Measurements from ENCODE around the gene PDF. TPM values are rescaled to one million over a fixed set of nuclear protein-coding genes. Genes with fewer than 3 reads are reported as not detected.
"Not testable (repeated sequence)": the region's sequence is repeated elsewhere in the genome, so short reads cannot be mapped to it uniquely, and the experiment has no call there.

PDF gene
- total RNA-seq, 1 donor from 2014 or later = 13.0 TPM

DNA sequence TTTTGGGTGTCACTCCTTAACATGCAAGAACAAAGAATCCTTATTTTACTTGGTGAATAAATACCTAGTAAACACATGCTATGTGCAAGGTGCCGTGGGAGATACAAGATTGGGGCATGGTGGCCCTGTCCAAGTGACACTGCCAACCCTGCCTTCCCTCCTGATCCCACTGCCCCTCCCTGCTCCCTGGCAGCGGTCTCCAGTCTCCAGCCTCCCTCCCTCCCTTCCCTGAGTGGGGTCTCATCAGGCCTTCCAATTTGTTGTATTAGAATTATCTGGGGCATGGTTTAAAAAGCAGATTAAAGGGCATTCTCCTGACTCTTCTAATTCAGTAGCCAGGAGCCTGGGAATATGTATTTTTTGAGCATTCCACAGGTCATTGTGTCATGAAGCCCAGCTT lies 33.7 kb upstream of the PDF start:
- no peaks in the 10 kb centered on the region for H3K9me3 Mint-ChIP-seq (ENCODE audit: low read depth)
- no peaks in the 10 kb centered on the region for H3K27me3 Mint-ChIP-seq
- H3K27ac Mint-ChIP-seq = no peak overlapping the region
- DNase-seq (ENCODE audit: low spot score, unreplicated experiment) = no peak
- H3K4me1 Mint-ChIP-seq (ENCODE audit: low read depth) = no peaks in the 10 kb centered on the region
- peaks cover 22% of the 10 kb centered on the region for H3K36me3 Mint-ChIP-seq (ENCODE audit: insufficient read depth)
- H3K4me3 Mint-ChIP-seq (ENCODE audit: low read depth) = no peak overlapping the region
- TF ChIP-seq, protein P1, sequence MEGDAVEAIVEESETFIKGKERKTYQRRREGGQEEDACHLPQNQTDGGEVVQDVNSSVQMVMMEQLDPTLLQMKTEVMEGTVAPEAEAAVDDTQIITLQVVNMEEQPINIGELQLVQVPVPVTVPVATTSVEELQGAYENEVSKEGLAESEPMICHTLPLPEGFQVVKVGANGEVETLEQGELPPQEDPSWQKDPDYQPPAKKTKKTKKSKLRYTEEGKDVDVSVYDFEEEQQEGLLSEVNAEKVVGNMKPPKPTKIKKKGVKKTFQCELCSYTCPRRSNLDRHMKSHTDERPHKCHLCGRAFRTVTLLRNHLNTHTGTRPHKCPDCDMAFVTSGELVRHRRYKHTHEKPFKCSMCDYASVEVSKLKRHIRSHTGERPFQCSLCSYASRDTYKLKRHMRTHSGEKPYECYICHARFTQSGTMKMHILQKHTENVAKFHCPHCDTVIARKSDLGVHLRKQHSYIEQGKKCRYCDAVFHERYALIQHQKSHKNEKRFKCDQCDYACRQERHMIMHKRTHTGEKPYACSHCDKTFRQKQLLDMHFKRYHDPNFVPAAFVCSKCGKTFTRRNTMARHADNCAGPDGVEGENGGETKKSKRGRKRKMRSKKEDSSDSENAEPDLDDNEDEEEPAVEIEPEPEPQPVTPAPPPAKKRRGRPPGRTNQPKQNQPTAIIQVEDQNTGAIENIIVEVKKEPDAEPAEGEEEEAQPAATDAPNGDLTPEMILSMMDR (IDR thresholded peaks at IDR 0.05; ENCODE audit: unreplicated experiment) = no peak

DNA sequence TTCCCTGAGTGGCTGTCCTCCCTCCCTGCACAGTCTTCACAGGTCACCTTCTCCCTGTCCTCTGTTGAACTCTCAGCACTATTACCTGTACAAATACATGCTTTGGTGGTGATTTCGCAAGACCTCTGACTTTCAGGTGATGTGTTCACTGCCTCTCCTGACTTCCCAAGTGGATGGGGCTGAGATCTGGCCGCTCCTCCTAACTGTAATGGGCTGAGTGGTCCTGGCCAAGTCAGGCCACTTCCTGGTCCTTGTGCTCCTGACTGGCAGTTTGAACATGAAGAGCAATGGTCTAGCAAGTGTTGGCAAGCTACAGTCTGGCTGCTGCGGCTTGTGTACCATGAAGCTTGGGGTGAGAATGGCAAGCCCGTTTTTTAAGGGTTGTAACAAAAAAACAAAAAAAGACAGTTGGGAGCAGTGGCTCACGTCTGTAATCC lies 32.9 kb upstream of the PDF start:
- no peak for DNase-seq (ENCODE audit: low spot score, unreplicated experiment)
- H3K4me3 Mint-ChIP-seq (ENCODE audit: low read depth) = no peak overlapping the region
- no peaks in the 10 kb centered on the region for H3K9me3 Mint-ChIP-seq (ENCODE audit: low read depth)
- TF ChIP-seq, protein P1 (IDR thresholded peaks at IDR 0.05; ENCODE audit: unreplicated experiment) = no peak
- H3K27me3 Mint-ChIP-seq = no peaks in the 10 kb centered on the region
- no peak overlapping the region for H3K27ac Mint-ChIP-seq
- H3K36me3 Mint-ChIP-seq (ENCODE audit: insufficient read depth) = peaks cover 20% of the 10 kb centered on the region
- no peaks in the 10 kb centered on the region for H3K4me1 Mint-ChIP-seq (ENCODE audit: low read depth)

DNA sequence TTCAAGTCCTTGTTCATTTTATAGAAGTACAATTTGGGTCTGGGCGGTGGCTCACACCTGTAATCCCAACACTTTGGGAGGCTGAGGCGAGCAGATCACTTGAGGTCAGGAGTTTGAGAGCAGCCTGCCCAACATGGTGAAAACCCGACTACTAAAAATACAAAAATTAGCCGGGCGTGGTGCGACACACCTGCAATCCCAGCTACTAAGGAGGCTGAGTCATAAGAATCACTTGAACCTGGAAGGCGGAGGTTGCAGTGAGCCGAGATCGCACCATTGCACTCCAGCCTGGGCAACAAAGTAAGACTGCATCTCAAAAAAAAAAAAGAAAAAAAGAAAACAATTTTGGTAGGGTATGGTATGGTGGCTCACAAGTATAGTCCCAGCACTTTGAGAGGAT lies 29.7 kb upstream of the PDF start:
- H3K9me3 Mint-ChIP-seq (ENCODE audit: low read depth); H3K27me3 Mint-ChIP-seq: not testable (repeated sequence)

DNA sequence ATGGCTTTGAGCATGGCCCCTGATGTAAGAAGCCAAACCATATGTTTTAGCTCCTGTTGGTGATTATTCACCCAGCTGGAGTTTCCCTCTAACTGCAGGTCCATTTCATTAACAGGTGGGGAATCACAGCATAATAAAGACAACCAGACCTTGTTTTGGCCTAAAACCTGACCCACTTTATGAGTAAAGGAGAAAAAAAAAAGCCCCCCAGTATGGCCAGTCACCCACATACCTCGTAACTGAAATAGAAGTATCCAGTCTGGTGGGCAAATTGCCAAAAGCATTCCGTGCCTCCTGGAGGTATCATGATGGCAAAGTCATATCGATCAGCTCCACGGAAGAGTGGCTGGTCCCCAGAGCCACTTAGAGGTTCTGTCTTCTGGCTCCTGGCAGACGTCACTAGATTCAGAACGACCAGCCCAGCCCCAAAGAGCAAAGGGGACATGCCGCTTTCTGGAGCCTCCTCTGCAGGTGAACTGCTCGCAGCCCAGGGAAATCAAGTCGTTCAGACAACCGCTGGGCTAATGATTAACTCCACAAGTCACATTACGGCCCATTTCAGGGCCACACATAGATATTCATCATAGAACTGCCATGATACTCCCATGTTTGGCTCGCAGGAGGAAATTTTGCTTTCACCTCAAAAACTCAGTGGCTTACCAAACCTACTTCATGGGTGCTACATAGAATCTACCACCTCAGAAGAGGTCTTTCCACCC lies 21.1 kb upstream of the PDF start, which contains the start of gene TMED6:
Gene TMED6, minus strand, starts transcription at position 478 of the 719 bp plus-strand sequence. Its CDS starts 33 bp downstream, at position 445.
- H3K4me3 Mint-ChIP-seq (ENCODE audit: low read depth) = peak within 1 kb of the TSS; percentile 63
- H3K27ac Mint-ChIP-seq = peak within 1 kb of the TSS; percentile 92
- H3K9me3 Mint-ChIP-seq (ENCODE audit: low read depth) = no peaks in the 10 kb centered on the region

More for the DNA sequence above, 29.7 kb upstream of the PDF start:
- not testable (repeated sequence) for H3K4me1 Mint-ChIP-seq (ENCODE audit: low read depth); H3K4me3 Mint-ChIP-seq (ENCODE audit: low read depth); DNase-seq (ENCODE audit: low spot score, unreplicated experiment); H3K27ac Mint-ChIP-seq
- peaks cover 10% of the 10 kb centered on the region for H3K36me3 Mint-ChIP-seq (ENCODE audit: insufficient read depth)

DNA sequence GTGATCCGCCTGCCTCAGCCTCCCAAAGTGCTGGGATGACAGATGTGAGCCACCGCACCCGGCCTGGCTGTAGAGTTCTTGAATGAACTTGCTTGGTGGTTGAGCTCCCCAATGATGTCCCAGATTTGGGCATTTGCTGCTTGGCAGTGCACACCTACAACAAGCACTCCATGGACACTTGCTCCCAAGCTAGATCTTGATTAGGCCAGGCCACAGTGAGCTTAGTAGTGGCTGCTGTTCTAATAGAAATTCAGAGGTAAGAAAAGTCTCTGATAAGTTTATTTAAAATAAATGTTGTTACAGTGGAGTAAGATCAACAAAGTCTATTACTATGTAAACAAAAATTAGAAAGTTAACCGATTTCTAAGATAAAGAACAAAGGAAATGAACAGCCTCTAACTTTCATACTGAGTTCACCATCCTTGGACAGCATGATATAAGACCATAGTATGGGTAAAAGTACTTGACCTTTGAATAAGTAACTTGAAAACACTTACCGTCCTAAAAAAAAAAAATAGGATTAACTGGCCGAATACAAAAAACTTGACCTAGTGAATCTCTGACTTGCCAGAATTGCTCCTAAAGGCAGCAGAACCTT lies 20.2 kb upstream of the PDF start:
- no peak overlapping the region for H3K4me3 Mint-ChIP-seq (ENCODE audit: low read depth)
- H3K36me3 Mint-ChIP-seq (ENCODE audit: insufficient read depth) = peaks cover 5% of the 10 kb centered on the region
- H3K4me1 Mint-ChIP-seq (ENCODE audit: low read depth) = peaks cover 17% of the 10 kb centered on the region
- DNase-seq (ENCODE audit: low spot score, unreplicated experiment) = no peak
- no peaks in the 10 kb centered on the region for H3K9me3 Mint-ChIP-seq (ENCODE audit: low read depth)
- TF ChIP-seq, protein P1 (IDR thresholded peaks at IDR 0.05; ENCODE audit: unreplicated experiment) = no peak
- H3K27ac Mint-ChIP-seq = peak overlapping the region; percentile 92
- no peaks in the 10 kb centered on the region for H3K27me3 Mint-ChIP-seq

More for the DNA sequence above, 21.1 kb upstream of the PDF start, which contains the start of gene TMED6:
- TF ChIP-seq, protein P1 (IDR thresholded peaks at IDR 0.05; ENCODE audit: unreplicated experiment) = no peak
- H3K27me3 Mint-ChIP-seq = no peaks in the 10 kb centered on the region
- DNase-seq (ENCODE audit: low spot score, unreplicated experiment) = no peak
- H3K4me1 Mint-ChIP-seq (ENCODE audit: low read depth) = peaks cover 17% of the 10 kb centered on the region
- H3K36me3 Mint-ChIP-seq (ENCODE audit: insufficient read depth) = peaks cover 5% of the 10 kb centered on the region
